DMS153 (cell line): ENCODE results near the gene TVP23B.
"Not testable (repeated sequence)": the region's sequence is repeated elsewhere in the genome, so short reads cannot be mapped to it uniquely, and the experiment has no call there.

Experiments used
- DNase-seq: peaks from one replicate; lab custom pipeline; 2025; lab: John Stamatoyannopoulos, UW

Gene TVP23B

GRCh38 chr17:18780991-18781718, at the start of gene TVP23B:
TVP23B (plus strand) TSS chr17:18781183; CDS start chr17:18781294, 111 bp downstream.
- DNase-seq: peak; percentile 79

- not testable (repeated sequence) for DNase-seq
Measured at GRCh38 chr17:18732438-18732837, 48.5 kb upstream of the TVP23B start.

- DNase-seq: not testable (repeated sequence)
Measured at GRCh38 chr17:18733350-18733749, 47.6 kb upstream of the TVP23B start.

- not testable (repeated sequence) for DNase-seq
Measured at GRCh38 chr17:18739616-18740391, 41.2 kb upstream of the TVP23B start.

GRCh38 chr17:18741228-18741627, 39.8 kb upstream of the TVP23B start:
- not testable (repeated sequence) for DNase-seq

GRCh38 chr17:18743699-18744421, 37.1 kb upstream of the TVP23B start, which contains the start of gene FBXW10:
FBXW10 (plus strand) TSS chr17:18744054; CDS start chr17:18744245, 191 bp downstream.
- DNase-seq: not testable (repeated sequence)

GRCh38 chr17:18744726-18745125, 36.3 kb upstream of the TVP23B start:
- not testable (repeated sequence) for DNase-seq

- DNase-seq: not testable (repeated sequence)
Measured at GRCh38 chr17:18746551-18746950, 34.4 kb upstream of the TVP23B start.

GRCh38 chr17:18747501-18747900, 33.5 kb upstream of the TVP23B start:
- not testable (repeated sequence) for DNase-seq

- not testable (repeated sequence) for DNase-seq
Measured at GRCh38 chr17:18750242-18750641, 30.7 kb upstream of the TVP23B start.

- not testable (repeated sequence) for DNase-seq
Measured at GRCh38 chr17:18753829-18754409, 27.1 kb upstream of the TVP23B start.

- not testable (repeated sequence) for DNase-seq
Measured at GRCh38 chr17:18755969-18756368, 25.0 kb upstream of the TVP23B start.

- not testable (repeated sequence) for DNase-seq
Measured at GRCh38 chr17:18757368-18758044, 23.5 kb upstream of the TVP23B start.

- DNase-seq: not testable (repeated sequence)
Measured at GRCh38 chr17:18758344-18758743, 22.6 kb upstream of the TVP23B start.

- DNase-seq: not testable (repeated sequence)
Measured at GRCh38 chr17:18760221-18760620, 20.8 kb upstream of the TVP23B start.

GRCh38 chr17:18770572-18770971, 10.4 kb upstream of the TVP23B start:
- DNase-seq: not testable (repeated sequence)

GRCh38 chr17:18771066-18771465, 9.9 kb upstream of the TVP23B start:
- DNase-seq: not testable (repeated sequence)

GRCh38 chr17:18772471-18772870, 8.5 kb upstream of the TVP23B start:
- DNase-seq: no peak

- DNase-seq: not testable (repeated sequence)
Measured at GRCh38 chr17:18781805-18782204, 822 bp downstream of the TVP23B start.

- not testable (repeated sequence) for DNase-seq
Measured at GRCh38 chr17:18785933-18786332, 5.0 kb downstream of the TVP23B start.

GRCh38 chr17:18786890-18787289, 5.9 kb downstream of the TVP23B start:
- not testable (repeated sequence) for DNase-seq
